MM.1S (cell line): ENCODE data around the gene KCNMA1.

Experiments used
- EZH2 ChIP-seq: fragments of 300-600 bp; sonication (generic); optimal IDR thresholded peaks from 2 replicates; pipeline ENCODE3; 2017; ENCODE audit warnings: low read depth, mild to moderate bottlenecking, antibody characterized with exemption, low read length, mixed read lengths
- EZH2phosphoT487 ChIP-seq: fragments of 300-600 bp; sonication (generic); IDR thresholded peaks from 2 replicates; pipeline ENCODE4 v1.6.1; 2018; ENCODE audit warnings: antibody characterized with exemption, low read length
- TF ChIP-seq, protein P1 (sequence below): fragments of 300-600 bp; sonication (generic); IDR thresholded peaks from 2 replicates; pipeline ENCODE4 v1.5.1; 2016; ENCODE audit warnings: antibody characterized with exemption, low read length, mixed read lengths

DNA sequence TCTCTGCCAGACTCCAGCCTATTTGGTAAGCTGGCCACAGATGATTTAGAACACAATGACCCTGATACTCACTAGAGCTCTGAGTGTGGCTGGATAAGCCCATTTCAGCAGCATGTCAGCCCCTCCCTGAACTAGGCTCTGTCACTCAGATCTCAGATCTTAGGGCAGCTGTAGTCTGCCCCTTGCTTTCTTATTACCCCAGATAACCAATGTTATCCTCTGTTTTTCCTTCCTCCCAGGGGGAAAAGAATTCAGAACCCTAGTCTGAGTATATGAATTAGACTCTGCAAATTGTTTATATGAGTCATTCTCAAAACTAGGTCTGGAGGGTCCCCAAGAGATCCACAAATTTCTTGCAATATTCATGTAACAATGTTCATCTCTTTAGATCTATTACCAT, 286.2 kb downstream of the KCNMA1 start:
- TF ChIP-seq, protein P1, sequence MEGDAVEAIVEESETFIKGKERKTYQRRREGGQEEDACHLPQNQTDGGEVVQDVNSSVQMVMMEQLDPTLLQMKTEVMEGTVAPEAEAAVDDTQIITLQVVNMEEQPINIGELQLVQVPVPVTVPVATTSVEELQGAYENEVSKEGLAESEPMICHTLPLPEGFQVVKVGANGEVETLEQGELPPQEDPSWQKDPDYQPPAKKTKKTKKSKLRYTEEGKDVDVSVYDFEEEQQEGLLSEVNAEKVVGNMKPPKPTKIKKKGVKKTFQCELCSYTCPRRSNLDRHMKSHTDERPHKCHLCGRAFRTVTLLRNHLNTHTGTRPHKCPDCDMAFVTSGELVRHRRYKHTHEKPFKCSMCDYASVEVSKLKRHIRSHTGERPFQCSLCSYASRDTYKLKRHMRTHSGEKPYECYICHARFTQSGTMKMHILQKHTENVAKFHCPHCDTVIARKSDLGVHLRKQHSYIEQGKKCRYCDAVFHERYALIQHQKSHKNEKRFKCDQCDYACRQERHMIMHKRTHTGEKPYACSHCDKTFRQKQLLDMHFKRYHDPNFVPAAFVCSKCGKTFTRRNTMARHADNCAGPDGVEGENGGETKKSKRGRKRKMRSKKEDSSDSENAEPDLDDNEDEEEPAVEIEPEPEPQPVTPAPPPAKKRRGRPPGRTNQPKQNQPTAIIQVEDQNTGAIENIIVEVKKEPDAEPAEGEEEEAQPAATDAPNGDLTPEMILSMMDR = no peak
- no peak for TF ChIP-seq EZH2
- TF ChIP-seq EZH2phosphoT487 = no peak
